GM12878 (cell line): ENCODE data around the gene WWOX.

ENCODE experiments used
- POLR2AphosphoS5 ChIP-seq: IDR thresholded peaks from 2 replicates; pipeline ENCODE4 v1.6.1; 2011; ENCODE audit warnings: mild to moderate bottlenecking, low read length, inconsistent platforms
- TCF12 ChIP-seq: IDR thresholded peaks from 2 replicates; pipeline ENCODE4 v1.6.1; 2011; ENCODE audit warnings: low read depth, mild to moderate bottlenecking, low read length
- TF ChIP-seq, protein P1 (sequence below): IDR thresholded peaks from 2 replicates; pipeline ENCODE4 v1.6.1; 2012; ENCODE audit warnings: mild to moderate bottlenecking, low read depth, low read length
- TF ChIP-seq, protein P2 (sequence below), 3 experiments: IDR thresholded peaks in 2 of 3; conservative IDR thresholded peaks in 1 of 3; 2 replicates each; pipeline ENCODE4 v1.5.1; 2011; ENCODE audit warnings: low read depth in 3 of 3, low read length in 3 of 3, mild to moderate bottlenecking in 3 of 3, control low read depth in 2 of 3, moderate library complexity in 2 of 3, inconsistent platforms in 1 of 3, mixed read lengths in 1 of 3; ENCODE audit not compliant: control insufficient read depth in 2 of 3, insufficient read depth in 1 of 3; ENCODE audit errors: extremely low read depth in 1 of 3

GRCh38 chr16:78140818-78141466 is 41.5 kb downstream of the WWOX start:
- TF ChIP-seq POLR2AphosphoS5 (no peak), TCF12 (no peak)
- TF ChIP-seq, protein P1, sequence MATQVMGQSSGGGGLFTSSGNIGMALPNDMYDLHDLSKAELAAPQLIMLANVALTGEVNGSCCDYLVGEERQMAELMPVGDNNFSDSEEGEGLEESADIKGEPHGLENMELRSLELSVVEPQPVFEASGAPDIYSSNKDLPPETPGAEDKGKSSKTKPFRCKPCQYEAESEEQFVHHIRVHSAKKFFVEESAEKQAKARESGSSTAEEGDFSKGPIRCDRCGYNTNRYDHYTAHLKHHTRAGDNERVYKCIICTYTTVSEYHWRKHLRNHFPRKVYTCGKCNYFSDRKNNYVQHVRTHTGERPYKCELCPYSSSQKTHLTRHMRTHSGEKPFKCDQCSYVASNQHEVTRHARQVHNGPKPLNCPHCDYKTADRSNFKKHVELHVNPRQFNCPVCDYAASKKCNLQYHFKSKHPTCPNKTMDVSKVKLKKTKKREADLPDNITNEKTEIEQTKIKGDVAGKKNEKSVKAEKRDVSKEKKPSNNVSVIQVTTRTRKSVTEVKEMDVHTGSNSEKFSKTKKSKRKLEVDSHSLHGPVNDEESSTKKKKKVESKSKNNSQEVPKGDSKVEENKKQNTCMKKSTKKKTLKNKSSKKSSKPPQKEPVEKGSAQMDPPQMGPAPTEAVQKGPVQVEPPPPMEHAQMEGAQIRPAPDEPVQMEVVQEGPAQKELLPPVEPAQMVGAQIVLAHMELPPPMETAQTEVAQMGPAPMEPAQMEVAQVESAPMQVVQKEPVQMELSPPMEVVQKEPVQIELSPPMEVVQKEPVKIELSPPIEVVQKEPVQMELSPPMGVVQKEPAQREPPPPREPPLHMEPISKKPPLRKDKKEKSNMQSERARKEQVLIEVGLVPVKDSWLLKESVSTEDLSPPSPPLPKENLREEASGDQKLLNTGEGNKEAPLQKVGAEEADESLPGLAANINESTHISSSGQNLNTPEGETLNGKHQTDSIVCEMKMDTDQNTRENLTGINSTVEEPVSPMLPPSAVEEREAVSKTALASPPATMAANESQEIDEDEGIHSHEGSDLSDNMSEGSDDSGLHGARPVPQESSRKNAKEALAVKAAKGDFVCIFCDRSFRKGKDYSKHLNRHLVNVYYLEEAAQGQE = no peak
- TF ChIP-seq, protein P2, sequence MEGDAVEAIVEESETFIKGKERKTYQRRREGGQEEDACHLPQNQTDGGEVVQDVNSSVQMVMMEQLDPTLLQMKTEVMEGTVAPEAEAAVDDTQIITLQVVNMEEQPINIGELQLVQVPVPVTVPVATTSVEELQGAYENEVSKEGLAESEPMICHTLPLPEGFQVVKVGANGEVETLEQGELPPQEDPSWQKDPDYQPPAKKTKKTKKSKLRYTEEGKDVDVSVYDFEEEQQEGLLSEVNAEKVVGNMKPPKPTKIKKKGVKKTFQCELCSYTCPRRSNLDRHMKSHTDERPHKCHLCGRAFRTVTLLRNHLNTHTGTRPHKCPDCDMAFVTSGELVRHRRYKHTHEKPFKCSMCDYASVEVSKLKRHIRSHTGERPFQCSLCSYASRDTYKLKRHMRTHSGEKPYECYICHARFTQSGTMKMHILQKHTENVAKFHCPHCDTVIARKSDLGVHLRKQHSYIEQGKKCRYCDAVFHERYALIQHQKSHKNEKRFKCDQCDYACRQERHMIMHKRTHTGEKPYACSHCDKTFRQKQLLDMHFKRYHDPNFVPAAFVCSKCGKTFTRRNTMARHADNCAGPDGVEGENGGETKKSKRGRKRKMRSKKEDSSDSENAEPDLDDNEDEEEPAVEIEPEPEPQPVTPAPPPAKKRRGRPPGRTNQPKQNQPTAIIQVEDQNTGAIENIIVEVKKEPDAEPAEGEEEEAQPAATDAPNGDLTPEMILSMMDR (IDR thresholded peaks at IDR 0.05 in 2 of 3, conservative IDR thresholded peaks at IDR 0.05 in 1 of 3; ENCODE audit: control insufficient read depth in 2 of 3, extremely low read depth in 1 of 3, insufficient read depth in 1 of 3, low read depth in 3 of 3, low read length in 3 of 3) = no peak
